GM06990 (cell line): ENCODE data around the gene PLCB2.

ENCODE experiments used
- DNase-seq: peaks from one replicate; pipeline ENCODE4 v3.0.0-alpha.2; 2011; ENCODE audit not compliant: insufficient read length; ENCODE audit errors: extremely low read depth
- H3K27me3 ChIP-seq: replicated peaks from 2 replicates; pipeline ENCODE4 v1.6.0; 2011; ENCODE audit warnings: low read length; ENCODE audit not compliant: control insufficient read depth, insufficient read depth
- H3K36me3 ChIP-seq: 2 replicates; pipeline ENCODE4 v1.5.1; 2011; ENCODE audit warnings: low read length; ENCODE audit not compliant: control insufficient read depth, insufficient read depth
- H3K4me3 ChIP-seq: replicated peaks from 2 replicates; pipeline ENCODE4 v1.5.1; 2011; ENCODE audit warnings: low read depth, mild to moderate bottlenecking, control low read depth, low read length
- TF ChIP-seq, protein P1 (sequence below): IDR thresholded peaks from 2 replicates; pipeline ENCODE4 v1.5.1; 2011; ENCODE audit warnings: low read length, control low read depth, mild to moderate bottlenecking, inconsistent platforms; ENCODE audit not compliant: insufficient read depth, poor library complexity, severe bottlenecking

Gene PLCB2

DNA sequence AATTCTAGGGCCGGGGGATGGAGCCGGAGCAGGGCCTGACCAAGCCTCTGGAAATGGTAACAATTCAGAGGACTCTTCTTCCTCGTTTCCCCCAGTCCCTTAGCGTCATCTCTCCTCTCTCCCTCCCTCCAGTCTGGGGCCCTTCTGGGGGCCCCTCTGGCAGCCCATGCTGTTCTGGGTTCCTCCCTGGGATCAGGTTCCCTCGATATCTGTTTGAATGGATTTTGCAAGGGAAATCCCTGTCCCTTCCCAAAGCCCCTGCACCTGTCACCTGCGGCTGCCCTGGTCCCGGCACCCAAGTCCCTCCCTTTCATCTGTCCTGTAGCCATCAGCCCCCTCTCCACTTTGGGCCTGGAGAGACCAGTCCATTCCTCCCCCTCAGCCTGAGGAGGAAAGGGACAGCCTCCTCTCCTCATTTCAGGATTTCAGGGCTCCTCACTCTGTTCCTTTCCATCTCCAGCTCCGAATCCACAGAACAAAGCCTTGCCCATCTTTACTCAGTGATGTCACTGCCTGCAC is 1.7 kb upstream of the PLCB2 start:
- TF ChIP-seq, protein P1, sequence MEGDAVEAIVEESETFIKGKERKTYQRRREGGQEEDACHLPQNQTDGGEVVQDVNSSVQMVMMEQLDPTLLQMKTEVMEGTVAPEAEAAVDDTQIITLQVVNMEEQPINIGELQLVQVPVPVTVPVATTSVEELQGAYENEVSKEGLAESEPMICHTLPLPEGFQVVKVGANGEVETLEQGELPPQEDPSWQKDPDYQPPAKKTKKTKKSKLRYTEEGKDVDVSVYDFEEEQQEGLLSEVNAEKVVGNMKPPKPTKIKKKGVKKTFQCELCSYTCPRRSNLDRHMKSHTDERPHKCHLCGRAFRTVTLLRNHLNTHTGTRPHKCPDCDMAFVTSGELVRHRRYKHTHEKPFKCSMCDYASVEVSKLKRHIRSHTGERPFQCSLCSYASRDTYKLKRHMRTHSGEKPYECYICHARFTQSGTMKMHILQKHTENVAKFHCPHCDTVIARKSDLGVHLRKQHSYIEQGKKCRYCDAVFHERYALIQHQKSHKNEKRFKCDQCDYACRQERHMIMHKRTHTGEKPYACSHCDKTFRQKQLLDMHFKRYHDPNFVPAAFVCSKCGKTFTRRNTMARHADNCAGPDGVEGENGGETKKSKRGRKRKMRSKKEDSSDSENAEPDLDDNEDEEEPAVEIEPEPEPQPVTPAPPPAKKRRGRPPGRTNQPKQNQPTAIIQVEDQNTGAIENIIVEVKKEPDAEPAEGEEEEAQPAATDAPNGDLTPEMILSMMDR = no peak
- Histone ChIP-seq H3K36me3 (no peaks in the 10 kb centered on the region), H3K4me3 (no peak overlapping the region), H3K27me3 (no peaks in the 10 kb centered on the region)
- no peak for DNase-seq

GRCh38 chr15:40306908-40307307 is 827 bp downstream of the PLCB2 start:
- DNase-seq = no peak
- TF ChIP-seq, protein P1 = no peak
- no peaks in the 10 kb centered on the region for H3K27me3 ChIP-seq
- peak overlapping the region; percentile 71 for H3K4me3 ChIP-seq
- H3K36me3 ChIP-seq = no peaks in the 10 kb centered on the region; the same call in 1 of the 2 replicates

DNA sequence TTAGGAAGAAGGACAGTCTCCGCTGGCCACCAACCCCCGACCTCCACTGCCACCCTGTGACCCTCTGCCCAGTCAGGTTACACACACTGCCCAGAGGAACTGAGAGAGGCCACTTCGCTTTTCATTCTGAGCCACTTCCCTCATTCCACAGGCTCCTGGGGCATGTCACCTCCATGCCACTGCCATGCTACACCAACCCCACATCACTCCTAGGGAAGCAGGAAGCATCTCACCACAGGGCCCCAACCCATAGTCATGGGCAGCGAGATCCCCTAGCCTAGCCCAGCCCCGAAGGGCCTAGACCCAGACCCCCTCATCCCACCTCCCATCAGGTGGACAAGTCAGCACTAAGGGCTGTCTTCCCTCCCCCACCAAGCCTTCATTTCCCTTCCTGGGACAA is 1.4 kb downstream of the PLCB2 start:
- TF ChIP-seq, protein P1 = no peak
- Histone ChIP-seq H3K36me3 (no peaks in the 10 kb centered on the region; the same call in 1 of the 2 replicates), H3K27me3 (no peaks in the 10 kb centered on the region), H3K4me3 (no peak overlapping the region; the same call in 1 of the 2 replicates)
- no peak for DNase-seq

DNA sequence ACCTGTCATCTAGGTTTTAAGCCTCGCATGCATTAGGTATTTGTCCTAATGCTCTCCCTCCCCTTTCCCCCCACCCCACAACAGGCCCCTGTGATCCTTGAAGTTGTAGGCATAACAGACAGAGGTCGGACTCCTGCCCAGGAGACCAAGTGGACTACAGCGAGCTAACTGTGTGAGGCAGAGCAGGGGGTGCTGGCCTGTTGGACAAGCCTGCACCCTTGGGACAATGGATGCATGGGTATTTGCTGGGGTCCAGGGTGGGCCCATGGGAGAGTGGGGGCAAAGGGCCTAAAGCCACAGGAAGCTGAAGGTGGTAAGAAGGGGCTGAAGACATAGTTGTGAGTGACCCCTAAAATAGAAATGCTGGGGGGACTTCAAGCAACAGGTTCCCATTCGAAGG is 2.5 kb downstream of the PLCB2 start:
- Histone ChIP-seq H3K36me3 (no peaks in the 10 kb centered on the region; the same call in 1 of the 2 replicates), H3K4me3 (no peak overlapping the region), H3K27me3 (no peaks in the 10 kb centered on the region)
- TF ChIP-seq, protein P1 = no peak
- DNase-seq = no peak

DNA sequence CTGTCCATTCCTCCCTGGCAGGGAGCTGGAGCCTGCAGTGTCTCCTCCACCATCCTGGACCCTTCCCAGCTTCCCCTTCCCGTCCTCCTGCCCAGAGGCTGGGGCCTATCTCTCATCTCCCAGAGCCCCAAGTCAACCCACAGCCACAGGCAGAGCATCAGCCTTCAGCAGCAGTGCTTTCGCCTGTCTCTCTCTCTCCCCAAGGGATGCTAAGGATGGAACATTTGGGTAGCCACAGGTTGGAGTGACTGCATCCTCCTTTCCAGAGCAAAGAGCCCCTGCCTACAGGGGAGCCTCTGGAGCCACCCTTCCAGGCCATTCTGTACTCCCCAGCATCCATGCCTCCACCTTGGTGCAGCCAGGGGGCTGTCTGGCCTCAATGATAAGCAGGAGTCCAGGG is 4.2 kb downstream of the PLCB2 start:
- Histone ChIP-seq H3K27me3 (no peaks in the 10 kb centered on the region), H3K4me3 (no peak overlapping the region)

DNA sequence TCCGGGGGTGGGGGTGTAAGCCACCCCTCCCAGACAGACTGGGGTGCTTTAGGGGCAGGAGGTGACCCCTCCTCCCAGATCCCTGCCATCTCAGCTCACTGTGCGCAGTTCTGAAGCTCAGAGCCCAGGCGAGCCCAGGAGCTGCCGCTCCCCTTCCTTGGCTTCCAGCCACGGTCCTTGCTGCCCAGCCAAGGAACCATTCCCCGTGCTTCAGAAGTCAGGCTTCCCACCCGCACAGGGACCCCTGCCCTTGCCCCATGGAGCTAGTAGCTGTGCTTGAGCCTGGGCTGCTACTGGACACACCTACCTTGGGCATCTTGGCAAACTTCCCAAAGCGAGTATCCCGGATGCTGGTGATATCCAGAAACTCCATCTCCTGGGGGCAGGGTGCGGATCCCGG is 4.8 kb downstream of the PLCB2 start:
- Histone ChIP-seq H3K27me3 (no peaks in the 10 kb centered on the region), H3K36me3 (no peaks in the 10 kb centered on the region; the same call in none of the 2 replicates), H3K4me3 (no peak overlapping the region)
- TF ChIP-seq, protein P1 = no peak
- no peak for DNase-seq

More for the DNA sequence above, 4.2 kb downstream of the PLCB2 start:
- H3K36me3 ChIP-seq = no peaks in the 10 kb centered on the region; the same call in none of the 2 replicates
- TF ChIP-seq, protein P1 = no peak
- no peak for DNase-seq
